Transverse colon (tissue), 4 donors: ENCODE results near the gene MX2.

ENCODE experiments used
- EP300 ChIP-seq: sonication (generic); formaldehyde crosslinking; IDR thresholded peaks from one replicate; pipeline ENCODE4 v1.6.1; 2017; ENCODE audit warnings: antibody characterized with exemption, low read depth
- POLR2A ChIP-seq: fragments of 450-650 bp; IDR thresholded peaks from one replicate; pipeline ENCODE4 v1.6.1; 2016; ENCODE audit warnings: antibody characterized with exemption, mild to moderate bottlenecking, moderate library complexity
- POLR2AphosphoS5 ChIP-seq, 3 donors: sonication (generic); formaldehyde crosslinking; IDR thresholded peaks; one replicate each; pipeline ENCODE4 v1.6.1; 2016; ENCODE audit warnings: antibody characterized with exemption in 3 of 3
- TF ChIP-seq, protein P1 (sequence below), 5 experiments: fragments of 200-600 bp in 3 of 5; fragments of 450-650 bp in 2 of 5; sonication (generic) in 3 of 5; IDR thresholded peaks; 1 replicate in 2 of 5; 2 replicates in 3 of 5; pipeline ENCODE4 v1.5.1; 2016 to 2017; ENCODE audit warnings: antibody characterized with exemption in 5 of 5, inconsistent platforms in 3 of 5, mild to moderate bottlenecking in 2 of 5, moderate library complexity in 1 of 5

DNA sequence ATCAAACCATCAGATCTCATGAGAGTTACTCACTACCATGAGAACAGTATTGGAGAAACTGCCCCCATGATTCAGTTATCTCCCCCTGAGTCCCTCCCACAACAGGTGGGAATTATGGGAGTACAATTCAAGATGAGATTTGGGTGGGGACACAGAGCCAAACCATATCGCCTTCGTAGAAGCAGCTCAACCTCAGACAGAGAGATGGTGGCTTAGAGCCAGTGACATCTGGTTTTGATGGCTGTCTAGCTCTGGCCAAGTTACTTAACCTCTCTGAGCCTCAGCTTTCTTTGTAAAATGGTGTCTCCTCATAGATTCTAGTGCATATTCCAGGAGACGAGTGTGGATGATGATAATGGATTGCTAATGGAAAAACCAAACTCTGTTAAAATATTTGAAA lies 91.4 kb downstream of the MX2 start:
- TF ChIP-seq, protein P1, sequence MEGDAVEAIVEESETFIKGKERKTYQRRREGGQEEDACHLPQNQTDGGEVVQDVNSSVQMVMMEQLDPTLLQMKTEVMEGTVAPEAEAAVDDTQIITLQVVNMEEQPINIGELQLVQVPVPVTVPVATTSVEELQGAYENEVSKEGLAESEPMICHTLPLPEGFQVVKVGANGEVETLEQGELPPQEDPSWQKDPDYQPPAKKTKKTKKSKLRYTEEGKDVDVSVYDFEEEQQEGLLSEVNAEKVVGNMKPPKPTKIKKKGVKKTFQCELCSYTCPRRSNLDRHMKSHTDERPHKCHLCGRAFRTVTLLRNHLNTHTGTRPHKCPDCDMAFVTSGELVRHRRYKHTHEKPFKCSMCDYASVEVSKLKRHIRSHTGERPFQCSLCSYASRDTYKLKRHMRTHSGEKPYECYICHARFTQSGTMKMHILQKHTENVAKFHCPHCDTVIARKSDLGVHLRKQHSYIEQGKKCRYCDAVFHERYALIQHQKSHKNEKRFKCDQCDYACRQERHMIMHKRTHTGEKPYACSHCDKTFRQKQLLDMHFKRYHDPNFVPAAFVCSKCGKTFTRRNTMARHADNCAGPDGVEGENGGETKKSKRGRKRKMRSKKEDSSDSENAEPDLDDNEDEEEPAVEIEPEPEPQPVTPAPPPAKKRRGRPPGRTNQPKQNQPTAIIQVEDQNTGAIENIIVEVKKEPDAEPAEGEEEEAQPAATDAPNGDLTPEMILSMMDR (IDR thresholded peaks at IDR 0.05) = no peak
- no peak for TF ChIP-seq POLR2A
- TF ChIP-seq POLR2AphosphoS5 (IDR thresholded peaks at IDR 0.05) = no peak
- no peak for TF ChIP-seq EP300
